SK-N-SH (cell line): ENCODE data around the gene CZIB.

Source experiments
- CTCF ChIP-seq: fragments of 200-600 bp; sonication (generic); IDR thresholded peaks from 2 replicates; pipeline ENCODE4 v1.6.1; 2017; ENCODE audit warnings: antibody characterized with exemption, mild to moderate bottlenecking, moderate library complexity
- IRF3 ChIP-seq: fragments of 150-350 bp; IDR thresholded peaks from 2 replicates; pipeline ENCODE4 v1.6.1; 2016; ENCODE audit warnings: mild to moderate bottlenecking, low read depth, low read length
- TCF12 ChIP-seq: IDR thresholded peaks from 2 replicates; pipeline ENCODE4 v1.4.0; 2012

- TF ChIP-seq CTCF = no peak
- no peak for TF ChIP-seq TCF12
- TF ChIP-seq IRF3 = no peak
These were observed 21.9 kb upstream of the CZIB start for GRCh38 chr1:53242381-53242780.
